Suprapubic skin (tissue), 4 donors: ENCODE measurements around the gene SLC22A6. TPM values are rescaled to one million over a fixed set of nuclear protein-coding genes. Genes with fewer than 3 reads are reported as not detected.

Source experiments
- DNase-seq, 2 donors: peaks; one replicate each; pipeline ENCODE4 v3.0.0-alpha.2; 2019; ENCODE audit warnings: low spot score in 2 of 2
- H3K27ac ChIP-seq: fragments of 200-600 bp; sonication (generic); one replicate; pipeline ENCODE4 v1.5.1; 2019
- H3K27me3 ChIP-seq: fragments of 200-600 bp; sonication (generic); one replicate; pipeline ENCODE4 v1.5.1; 2019
- H3K36me3 ChIP-seq: fragments of 200-600 bp; sonication (generic); one replicate; pipeline ENCODE4 v1.5.1; 2019
- H3K4me1 ChIP-seq: fragments of 200-600 bp; sonication (generic); one replicate; pipeline ENCODE4 v1.5.1; 2019
- H3K4me3 ChIP-seq: fragments of 200-600 bp; sonication (generic); one replicate; pipeline ENCODE4 v1.5.1; 2019; ENCODE audit warnings: mild to moderate bottlenecking
- H3K9me3 ChIP-seq: fragments of 200-600 bp; sonication (generic); one replicate; pipeline ENCODE4 v1.5.1; 2019
- CTCF ChIP-seq, 2 donors: fragments of 200-600 bp in 1 of 2; fragments of 450-650 bp in 1 of 2; sonication (generic) in 1 of 2; IDR thresholded peaks; one replicate each; pipeline ENCODE4 v1.5.1; 2016 to 2019; ENCODE audit warnings: antibody characterized with exemption in 2 of 2, mild to moderate bottlenecking in 1 of 2, moderate library complexity in 1 of 2
- EP300 ChIP-seq: sonication (generic); formaldehyde crosslinking; IDR thresholded peaks from one replicate; pipeline ENCODE4 v1.6.1; 2017; ENCODE audit warnings: antibody characterized with exemption
- POLR2A ChIP-seq, 2 donors: fragments of 450-650 bp; IDR thresholded peaks; one replicate each; pipeline ENCODE4 v1.6.1; 2017; ENCODE audit warnings: antibody characterized with exemption in 2 of 2, mild to moderate bottlenecking in 2 of 2, moderate library complexity in 2 of 2
- POLR2AphosphoS5 ChIP-seq, 3 donors: sonication (generic); formaldehyde crosslinking; IDR thresholded peaks; one replicate each; pipeline ENCODE4 v1.6.1; 2017; ENCODE audit warnings: antibody characterized with exemption in 3 of 3
- WGBS: methylation state at CpG from one replicate; pipeline ENCODE4 v1.1.5; 2018; 5-methylcytosine and 5-hydroxymethylcytosine counted together
- total RNA-seq, 4 donors: library from RNA; depleted of rRNA; stranded (reverse); fragments of >200 nt; gene quantifications; one replicate each; pipeline ENCODE4 v1.1.0, GENCODE V29; 2016

SLC22A6 gene
- total RNA-seq, 4 donors from 2014 or later = not detected

GRCh38 chr11:63014408-63015055, 29.8 kb upstream of the SLC22A6 start:
- 85% methylated on average over 12 of the region's 13 CpGs for WGBS
- H3K4me1 ChIP-seq = no peaks in the 10 kb centered on the region
- TF ChIP-seq CTCF (IDR thresholded peaks at IDR 0.05) = no peak
- TF ChIP-seq EP300 = no peak
- no peak for TF ChIP-seq POLR2AphosphoS5 (IDR thresholded peaks at IDR 0.05)
- no peak for TF ChIP-seq POLR2A (IDR thresholded peaks at IDR 0.05)
- peak in 1 of 2 donors; percentile 64 for DNase-seq
- no peak overlapping the region for H3K27ac ChIP-seq
- H3K27me3 ChIP-seq = no peaks in the 10 kb centered on the region
- no peaks in the 10 kb centered on the region for H3K9me3 ChIP-seq
- no peak overlapping the region for H3K4me3 ChIP-seq
- no peaks in the 10 kb centered on the region for H3K36me3 ChIP-seq

- Histone ChIP-seq H3K4me3 (no peak overlapping the region), H3K27ac (no peak overlapping the region), H3K9me3 (no peaks in the 10 kb centered on the region), H3K36me3 (no peaks in the 10 kb centered on the region), H3K4me1 (no peaks in the 10 kb centered on the region), H3K27me3 (no peaks in the 10 kb centered on the region)
- DNase-seq = no peak
- 100% methylated on average over 1 of the region's 1 CpG for WGBS
- TF ChIP-seq POLR2A (IDR thresholded peaks at IDR 0.05) = no peak
- TF ChIP-seq POLR2AphosphoS5 (IDR thresholded peaks at IDR 0.05) = no peak
- TF ChIP-seq CTCF (IDR thresholded peaks at IDR 0.05) = no peak
- no peak for TF ChIP-seq EP300
Observed at GRCh38 chr11:63012839-63013238, 28.1 kb upstream of the SLC22A6 start.

- Histone ChIP-seq H3K27ac (no peak overlapping the region), H3K9me3 (no peaks in the 10 kb centered on the region), H3K4me1 (no peaks in the 10 kb centered on the region), H3K36me3 (no peaks in the 10 kb centered on the region), H3K4me3 (no peak overlapping the region), H3K27me3 (no peaks in the 10 kb centered on the region)
- 87% methylated on average over 11 of the region's 11 CpGs for WGBS
- no peak for DNase-seq
- no peak for TF ChIP-seq CTCF (IDR thresholded peaks at IDR 0.05)
- TF ChIP-seq POLR2AphosphoS5 (IDR thresholded peaks at IDR 0.05) = no peak
- TF ChIP-seq POLR2A (IDR thresholded peaks at IDR 0.05) = no peak
- TF ChIP-seq EP300 = no peak
Observed at GRCh38 chr11:63012430-63012829, 27.7 kb upstream of the SLC22A6 start.

GRCh38 chr11:63010934-63011439, 26.2 kb upstream of the SLC22A6 start:
- 90% methylated on average over 4 of the region's 5 CpGs for WGBS

GRCh38 chr11:63007920-63008319, 23.2 kb upstream of the SLC22A6 start:
- no peaks in the 10 kb centered on the region for H3K36me3 ChIP-seq
- H3K27me3 ChIP-seq = no peaks in the 10 kb centered on the region
- no peak overlapping the region for H3K27ac ChIP-seq
- TF ChIP-seq POLR2AphosphoS5 (IDR thresholded peaks at IDR 0.05) = no peak
- 97% methylated on average over 4 of the region's 5 CpGs for WGBS
- no peaks in the 10 kb centered on the region for H3K4me1 ChIP-seq
- DNase-seq = no peak
- H3K4me3 ChIP-seq = no peak overlapping the region
- no peaks in the 10 kb centered on the region for H3K9me3 ChIP-seq

More at GRCh38 chr11:63010934-63011439, 26.2 kb upstream of the SLC22A6 start:
- no peak for TF ChIP-seq CTCF (IDR thresholded peaks at IDR 0.05)
- Histone ChIP-seq H3K4me1 (no peaks in the 10 kb centered on the region), H3K27ac (no peak overlapping the region), H3K27me3 (no peaks in the 10 kb centered on the region), H3K9me3 (no peaks in the 10 kb centered on the region), H3K4me3 (no peak overlapping the region), H3K36me3 (no peaks in the 10 kb centered on the region)
- no peak for DNase-seq

GRCh38 chr11:63001456-63001855, 16.7 kb upstream of the SLC22A6 start:
- Histone ChIP-seq H3K4me1 (no peaks in the 10 kb centered on the region), H3K9me3 (no peaks in the 10 kb centered on the region), H3K4me3 (no peak overlapping the region), H3K36me3 (no peaks in the 10 kb centered on the region), H3K27ac (no peak overlapping the region), H3K27me3 (no peaks in the 10 kb centered on the region)
- no peak for DNase-seq
- WGBS = 71% methylated on average over 9 of the region's 9 CpGs
- TF ChIP-seq EP300 (no peak), POLR2A (IDR thresholded peaks at IDR 0.05) (no peak), POLR2AphosphoS5 (IDR thresholded peaks at IDR 0.05) (no peak), CTCF (IDR thresholded peaks at IDR 0.05) (no peak)
